C4-2B (cell line): ENCODE results near the gene YIF1A.

Experiments used
- CTCF ChIP-seq: fragments of 450-650 bp; conservative IDR thresholded peaks from 2 replicates; pipeline ENCODE4 v1.5.1; 2017; ENCODE audit warnings: mild to moderate bottlenecking
- ZFX ChIP-seq: fragments of 450-650 bp; IDR thresholded peaks from 2 replicates; pipeline ENCODE4 v1.6.1; 2017

GRCh38 chr11:66309475-66309874 lies 20.5 kb upstream of the YIF1A start:
- TF ChIP-seq CTCF (no peak), ZFX (no peak)
